Measurements from ENCODE around the gene TPRA1.
"Not testable (repeated sequence)": the region's sequence is repeated elsewhere in the genome, so short reads cannot be mapped to it uniquely, and the experiment has no call there.

TPRA1 gene

GRCh38 chr3:127536830-127537812 lies 53.4 kb downstream of the TPRA1 start:
- no peak for DNase-seq (ENCODE audit: low read depth, low spot score)

- no peak for DNase-seq (ENCODE audit: low read depth, low spot score)
Observed at GRCh38 chr3:127535901-127536829, 54.4 kb downstream of the TPRA1 start.

- no peak for DNase-seq (ENCODE audit: low read depth, low spot score)
Observed at GRCh38 chr3:127535106-127535785, 55.3 kb downstream of the TPRA1 start.

GRCh38 chr3:127534564-127534963 lies 56.0 kb downstream of the TPRA1 start:
- no peak for DNase-seq (ENCODE audit: low read depth, low spot score)

GRCh38 chr3:127534161-127534451 lies 56.4 kb downstream of the TPRA1 start:
- no peak for DNase-seq (ENCODE audit: low read depth, low spot score)

- no peak for DNase-seq (ENCODE audit: low read depth, low spot score)
Observed at GRCh38 chr3:127532561-127533203, 57.9 kb downstream of the TPRA1 start.

- no peak for DNase-seq (ENCODE audit: low read depth, low spot score)
Observed at GRCh38 chr3:127531821-127532220, 58.7 kb downstream of the TPRA1 start.

- DNase-seq (ENCODE audit: low read depth, low spot score) = not testable (repeated sequence)
Observed at GRCh38 chr3:127530863-127531262, 59.7 kb downstream of the TPRA1 start.

GRCh38 chr3:127529346-127530188 lies 61.0 kb downstream of the TPRA1 start:
- no peak for DNase-seq (ENCODE audit: low read depth, low spot score)

- DNase-seq (ENCODE audit: low read depth, low spot score) = no peak
Observed at GRCh38 chr3:127525373-127525772, 65.2 kb downstream of the TPRA1 start.

GRCh38 chr3:127524296-127524896 lies 66.1 kb downstream of the TPRA1 start:
- DNase-seq (ENCODE audit: low read depth, low spot score) = no peak

All from activated CD4-positive, CD25-positive, alpha-beta regulatory T cell treated with anti-CD3 and anti-CD28 coated beads, Interleukin-2, amount 50 U/mL, for 16 hours (primary cell).